NB4 (cell line): ENCODE results near the gene USP37.

ENCODE experiments used
- MYC ChIP-seq: IDR thresholded peaks from 2 replicates; pipeline ENCODE4 v1.6.1; 2011; ENCODE audit warnings: low read depth, low read length
- TF ChIP-seq, protein P1 (sequence below): IDR thresholded peaks from one replicate; pipeline ENCODE4 v1.5.1; 2012; ENCODE audit warnings: low read depth, low read length

- TF ChIP-seq, protein P1, sequence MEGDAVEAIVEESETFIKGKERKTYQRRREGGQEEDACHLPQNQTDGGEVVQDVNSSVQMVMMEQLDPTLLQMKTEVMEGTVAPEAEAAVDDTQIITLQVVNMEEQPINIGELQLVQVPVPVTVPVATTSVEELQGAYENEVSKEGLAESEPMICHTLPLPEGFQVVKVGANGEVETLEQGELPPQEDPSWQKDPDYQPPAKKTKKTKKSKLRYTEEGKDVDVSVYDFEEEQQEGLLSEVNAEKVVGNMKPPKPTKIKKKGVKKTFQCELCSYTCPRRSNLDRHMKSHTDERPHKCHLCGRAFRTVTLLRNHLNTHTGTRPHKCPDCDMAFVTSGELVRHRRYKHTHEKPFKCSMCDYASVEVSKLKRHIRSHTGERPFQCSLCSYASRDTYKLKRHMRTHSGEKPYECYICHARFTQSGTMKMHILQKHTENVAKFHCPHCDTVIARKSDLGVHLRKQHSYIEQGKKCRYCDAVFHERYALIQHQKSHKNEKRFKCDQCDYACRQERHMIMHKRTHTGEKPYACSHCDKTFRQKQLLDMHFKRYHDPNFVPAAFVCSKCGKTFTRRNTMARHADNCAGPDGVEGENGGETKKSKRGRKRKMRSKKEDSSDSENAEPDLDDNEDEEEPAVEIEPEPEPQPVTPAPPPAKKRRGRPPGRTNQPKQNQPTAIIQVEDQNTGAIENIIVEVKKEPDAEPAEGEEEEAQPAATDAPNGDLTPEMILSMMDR: no peak
- TF ChIP-seq MYC: no peak
Observed at GRCh38 chr2:218476676-218477075, 91.5 kb downstream of the USP37 start.
